WERI-Rb-1 (cell line): Measurements from ENCODE around the gene CEACAM7.

Source experiments
- DNase-seq: peaks from one replicate; pipeline ENCODE4 v3.0.0-alpha.2; 2020
- H3K27ac ChIP-seq: fragments of 250-450 bp; sonication (Bioruptor Pico); 2 replicates; pipeline ENCODE4 v1.5.1; 2020; ENCODE audit warnings: mild to moderate bottlenecking, moderate library complexity
- H3K27me3 ChIP-seq: fragments of 250-450 bp; sonication (Bioruptor Pico); 2 replicates; pipeline ENCODE4 v1.5.1; 2021; ENCODE audit warnings: mild to moderate bottlenecking, low read depth, moderate library complexity; ENCODE audit not compliant: insufficient read depth, severe bottlenecking
- H3K36me3 ChIP-seq: fragments of 250-450 bp; sonication (Bioruptor Pico); 2 replicates; pipeline ENCODE4 v1.5.1; 2020; ENCODE audit warnings: mild to moderate bottlenecking, moderate library complexity
- H3K4me3 ChIP-seq: 2 replicates; pipeline ENCODE4 v1.5.1; 2011; ENCODE audit warnings: low read depth, mild to moderate bottlenecking, control low read depth, low read length
- H3K9me3 ChIP-seq: fragments of 250-450 bp; sonication (Bioruptor Pico); 2 replicates; pipeline ENCODE4 v1.5.1; 2021; ENCODE audit warnings: mild to moderate bottlenecking, moderate library complexity; ENCODE audit not compliant: severe bottlenecking
- TF ChIP-seq, protein P1 (sequence below): IDR thresholded peaks from 2 replicates; pipeline ENCODE4 v1.5.1; 2011; ENCODE audit warnings: low read depth, mild to moderate bottlenecking, control low read depth, inconsistent platforms, low read length

CEACAM7 gene

GRCh38 chr19:41707871-41708371 lies 19.9 kb upstream of the CEACAM7 start:
- TF ChIP-seq, protein P1, sequence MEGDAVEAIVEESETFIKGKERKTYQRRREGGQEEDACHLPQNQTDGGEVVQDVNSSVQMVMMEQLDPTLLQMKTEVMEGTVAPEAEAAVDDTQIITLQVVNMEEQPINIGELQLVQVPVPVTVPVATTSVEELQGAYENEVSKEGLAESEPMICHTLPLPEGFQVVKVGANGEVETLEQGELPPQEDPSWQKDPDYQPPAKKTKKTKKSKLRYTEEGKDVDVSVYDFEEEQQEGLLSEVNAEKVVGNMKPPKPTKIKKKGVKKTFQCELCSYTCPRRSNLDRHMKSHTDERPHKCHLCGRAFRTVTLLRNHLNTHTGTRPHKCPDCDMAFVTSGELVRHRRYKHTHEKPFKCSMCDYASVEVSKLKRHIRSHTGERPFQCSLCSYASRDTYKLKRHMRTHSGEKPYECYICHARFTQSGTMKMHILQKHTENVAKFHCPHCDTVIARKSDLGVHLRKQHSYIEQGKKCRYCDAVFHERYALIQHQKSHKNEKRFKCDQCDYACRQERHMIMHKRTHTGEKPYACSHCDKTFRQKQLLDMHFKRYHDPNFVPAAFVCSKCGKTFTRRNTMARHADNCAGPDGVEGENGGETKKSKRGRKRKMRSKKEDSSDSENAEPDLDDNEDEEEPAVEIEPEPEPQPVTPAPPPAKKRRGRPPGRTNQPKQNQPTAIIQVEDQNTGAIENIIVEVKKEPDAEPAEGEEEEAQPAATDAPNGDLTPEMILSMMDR = no peak

DNA sequence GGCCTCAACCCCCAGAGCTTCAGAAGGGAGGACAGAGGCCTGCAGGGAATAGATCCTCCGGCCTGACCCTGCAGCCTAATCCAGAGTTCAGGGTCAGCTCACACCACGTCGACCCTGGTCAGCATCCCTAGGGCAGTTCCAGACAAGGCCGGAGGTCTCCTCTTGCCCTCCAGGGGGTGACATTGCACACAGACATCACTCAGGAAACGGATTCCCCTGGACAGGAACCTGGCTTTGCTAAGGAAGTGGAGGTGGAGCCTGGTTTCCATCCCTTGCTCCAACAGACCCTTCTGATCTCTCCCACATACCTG lies 19.4 kb upstream of the CEACAM7 start:
- TF ChIP-seq, protein P1 = peak; percentile 36
- peaks cover 79% of the 10 kb centered on the region for H3K27me3 ChIP-seq
- no peaks in the 10 kb centered on the region for H3K36me3 ChIP-seq
- peak; percentile 26 for DNase-seq
- no peak overlapping the region for H3K4me3 ChIP-seq
- no peak overlapping the region for H3K27ac ChIP-seq
- no peaks in the 10 kb centered on the region for H3K9me3 ChIP-seq

More at GRCh38 chr19:41707871-41708371, 19.9 kb upstream of the CEACAM7 start:
- Histone ChIP-seq H3K9me3 (no peaks in the 10 kb centered on the region), H3K4me3 (no peak overlapping the region), H3K36me3 (no peaks in the 10 kb centered on the region), H3K27me3 (peaks cover 83% of the 10 kb centered on the region), H3K27ac (no peak overlapping the region)
- DNase-seq = no peak

DNA sequence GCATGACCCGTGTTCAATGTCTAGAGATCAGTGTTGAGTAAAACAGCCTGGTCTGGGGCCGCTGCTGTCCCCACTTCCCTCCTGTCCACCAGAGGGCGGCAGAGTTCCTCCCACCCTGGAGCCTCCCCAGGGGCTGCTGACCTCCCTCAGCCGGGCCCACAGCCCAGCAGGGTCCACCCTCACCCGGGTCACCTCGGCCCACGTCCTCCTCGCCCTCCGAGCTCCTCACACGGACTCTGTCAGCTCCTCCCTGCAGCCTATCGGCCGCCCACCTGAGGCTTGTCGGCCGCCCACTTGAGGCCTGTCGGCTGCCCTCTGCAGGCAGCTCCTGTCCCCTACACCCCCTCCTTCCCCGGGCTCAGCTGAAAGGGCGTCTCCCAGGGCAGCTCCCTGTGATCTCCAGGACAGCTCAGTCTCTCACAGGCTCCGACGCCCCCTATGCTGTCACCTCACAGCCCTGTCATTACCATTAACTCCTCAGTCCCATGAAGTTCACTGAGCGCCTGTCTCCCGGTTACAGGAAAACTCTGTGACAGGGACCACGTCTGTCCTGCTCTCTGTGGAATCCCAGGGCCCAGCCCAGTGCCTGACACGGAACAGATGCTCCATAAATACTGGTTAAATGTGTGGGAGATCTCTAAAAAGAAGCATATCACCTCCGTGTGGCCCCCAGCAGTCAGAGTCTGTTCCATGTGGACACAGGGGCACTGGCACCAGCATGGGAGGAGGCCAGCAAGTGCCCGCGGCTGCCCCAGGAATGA lies 18.9 kb upstream of the CEACAM7 start:
- H3K27ac ChIP-seq = no peak overlapping the region
- peak overlapping the region; percentile 23; the same call in 1 of the 2 replicates for H3K4me3 ChIP-seq
- DNase-seq = peak; percentile 83
- H3K9me3 ChIP-seq = no peaks in the 10 kb centered on the region
- H3K27me3 ChIP-seq = peaks cover 79% of the 10 kb centered on the region
- TF ChIP-seq, protein P1 = peak; percentile 71
- no peaks in the 10 kb centered on the region for H3K36me3 ChIP-seq

- no peak overlapping the region for H3K27ac ChIP-seq
- H3K9me3 ChIP-seq = no peaks in the 10 kb centered on the region
- H3K4me3 ChIP-seq = no peak overlapping the region
- peaks cover 77% of the 10 kb centered on the region for H3K27me3 ChIP-seq
- H3K36me3 ChIP-seq = no peaks in the 10 kb centered on the region
- DNase-seq = no peak
- TF ChIP-seq, protein P1 = no peak
These were observed 17.5 kb upstream of the CEACAM7 start for GRCh38 chr19:41705393-41706174.

DNA sequence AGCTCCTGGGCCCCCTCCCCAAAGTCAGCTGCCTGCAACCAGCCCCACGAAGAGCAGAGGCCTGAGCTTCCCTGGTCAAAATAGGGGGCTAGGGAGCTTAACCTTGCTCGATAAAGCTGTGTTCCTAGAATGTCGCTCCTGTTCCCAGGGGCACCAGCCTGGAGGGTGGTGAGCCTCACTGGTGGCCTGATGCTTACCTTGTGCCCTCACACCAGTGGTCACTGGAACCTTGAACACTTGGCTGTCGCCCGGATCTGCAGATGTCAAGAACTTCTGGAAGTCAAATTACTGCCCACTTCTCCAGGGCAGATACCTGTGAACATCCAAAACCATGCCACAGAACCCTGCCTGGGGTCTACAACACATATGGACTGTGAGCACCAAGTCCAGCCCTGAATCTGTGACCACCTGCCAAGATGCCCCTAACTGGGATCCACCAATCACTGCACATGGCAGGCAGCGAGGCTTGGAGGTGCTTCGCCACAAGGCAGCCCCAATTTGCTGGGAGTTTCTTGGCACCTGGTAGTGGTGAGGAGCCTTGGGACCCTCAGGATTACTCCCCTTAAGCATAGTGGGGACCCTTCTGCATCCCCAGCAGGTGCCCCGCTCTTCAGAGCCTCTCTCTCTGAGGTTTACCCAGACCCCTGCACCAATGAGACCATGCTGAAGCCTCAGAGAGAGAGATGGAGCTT lies 15.7 kb upstream of the CEACAM7 start:
- no peaks in the 10 kb centered on the region for H3K9me3 ChIP-seq
- peaks cover 80% of the 10 kb centered on the region for H3K27me3 ChIP-seq
- no peak overlapping the region for H3K27ac ChIP-seq
- H3K36me3 ChIP-seq = no peaks in the 10 kb centered on the region
- H3K4me3 ChIP-seq = no peak overlapping the region
- TF ChIP-seq, protein P1 = no peak
- no peak for DNase-seq
